IPS-15b (cell line): ENCODE data around the gene SMARCAD1.

Experiments
- H3K27me3 ChIP-seq: one replicate; pipeline ENCODE4 v1.6.1; 2013; ENCODE audit warnings: low read length; ENCODE audit not compliant: control insufficient read depth, insufficient read depth
- H3K36me3 ChIP-seq: one replicate; pipeline ENCODE4 v1.6.1; 2013; ENCODE audit warnings: low read length; ENCODE audit not compliant: control insufficient read depth, insufficient read depth
- H3K4me1 ChIP-seq: one replicate; pipeline ENCODE4 v1.6.1; 2013; ENCODE audit warnings: mild to moderate bottlenecking, low read length; ENCODE audit not compliant: control insufficient read depth, insufficient read depth
- H3K4me3 ChIP-seq: one replicate; pipeline ENCODE4 v1.5.1; 2013; ENCODE audit warnings: low read depth, low read length
- H3K9ac ChIP-seq: one replicate; pipeline ENCODE4 v1.6.1; 2013; ENCODE audit warnings: low read depth, mild to moderate bottlenecking, low read length
- H3K9me3 ChIP-seq: one replicate; pipeline ENCODE4 v1.6.1; 2013; ENCODE audit warnings: mild to moderate bottlenecking, low read length; ENCODE audit not compliant: control insufficient read depth, insufficient read depth

Gene SMARCAD1

DNA sequence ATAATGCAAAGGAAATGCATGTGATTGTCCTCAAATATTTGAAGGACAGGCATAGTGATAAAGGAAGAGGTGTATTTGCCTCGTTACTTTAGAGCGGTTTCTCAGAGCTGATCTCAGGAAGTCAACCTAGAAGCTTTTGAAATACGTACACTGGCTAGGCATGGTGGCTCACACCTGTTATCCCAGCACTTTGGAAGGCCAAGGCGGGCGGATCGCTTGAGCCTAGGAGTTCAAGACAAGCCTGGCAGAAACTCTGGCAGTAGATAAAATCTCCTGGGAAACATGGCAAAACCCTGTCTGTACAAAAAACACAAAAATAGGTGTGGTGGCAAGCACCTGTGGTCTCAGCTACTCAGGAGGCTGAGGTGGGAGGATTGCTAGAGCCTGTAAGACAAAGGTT, 24.9 kb downstream of the SMARCAD1 start:
- Histone ChIP-seq H3K9me3 (no peaks in the 10 kb centered on the region), H3K4me1 (no peaks in the 10 kb centered on the region), H3K27me3 (no peaks in the 10 kb centered on the region), H3K9ac (no peak overlapping the region), H3K4me3 (no peak overlapping the region), H3K36me3 (no peaks in the 10 kb centered on the region)

- Histone ChIP-seq H3K9ac (no peak overlapping the region), H3K27me3 (no peaks in the 10 kb centered on the region), H3K9me3 (no peaks in the 10 kb centered on the region), H3K36me3 (peaks cover 9% of the 10 kb centered on the region), H3K4me1 (no peaks in the 10 kb centered on the region), H3K4me3 (no peak overlapping the region)
Measured at GRCh38 chr4:94235825-94236224, 28.2 kb downstream of the SMARCAD1 start.

DNA sequence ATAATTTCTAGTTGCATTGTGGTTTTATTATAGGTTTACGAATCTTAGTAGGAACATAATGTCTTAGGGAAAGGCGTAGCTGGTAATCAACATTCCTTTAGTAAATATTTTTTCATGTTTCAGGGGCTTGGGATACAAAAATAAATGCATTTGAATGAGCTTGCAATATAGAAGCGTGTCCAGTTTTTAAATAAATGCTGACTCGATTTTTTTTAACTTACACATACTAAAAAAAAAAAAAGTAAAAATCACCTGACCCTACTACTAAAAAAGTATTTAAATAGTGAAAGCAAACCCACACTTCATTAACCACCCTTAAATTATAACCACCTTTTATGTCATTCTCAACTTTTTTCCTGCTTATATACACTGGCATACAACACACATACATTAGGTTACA, 29.6 kb downstream of the SMARCAD1 start:
- H3K36me3 ChIP-seq: peaks cover 11% of the 10 kb centered on the region
- H3K27me3 ChIP-seq: no peaks in the 10 kb centered on the region
- no peaks in the 10 kb centered on the region for H3K4me1 ChIP-seq
- H3K9me3 ChIP-seq: no peaks in the 10 kb centered on the region
- no peak overlapping the region for H3K9ac ChIP-seq
- no peak overlapping the region for H3K4me3 ChIP-seq

DNA sequence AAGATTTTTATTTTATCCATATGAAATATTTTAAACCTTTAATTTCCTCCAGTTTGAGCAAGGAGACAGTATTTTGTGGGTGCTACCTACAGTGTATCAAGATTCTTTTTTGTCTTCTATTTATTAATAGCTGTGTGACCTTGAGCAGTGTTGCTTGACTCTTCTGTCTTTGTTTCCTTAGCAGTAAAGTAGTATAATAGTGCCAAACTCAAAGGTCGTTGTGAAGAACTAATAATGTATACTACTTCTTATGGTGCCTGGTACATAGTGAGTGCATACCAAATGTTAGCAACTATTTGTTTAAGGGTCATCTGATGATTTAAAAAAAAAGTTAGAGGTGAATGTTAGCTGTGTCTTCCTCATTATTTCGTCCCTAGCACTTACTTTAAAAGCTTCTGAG, 30.5 kb downstream of the SMARCAD1 start:
- Histone ChIP-seq H3K27me3 (no peaks in the 10 kb centered on the region), H3K9ac (no peak overlapping the region), H3K9me3 (no peaks in the 10 kb centered on the region), H3K4me1 (no peaks in the 10 kb centered on the region), H3K36me3 (peaks cover 11% of the 10 kb centered on the region), H3K4me3 (no peak overlapping the region)

DNA sequence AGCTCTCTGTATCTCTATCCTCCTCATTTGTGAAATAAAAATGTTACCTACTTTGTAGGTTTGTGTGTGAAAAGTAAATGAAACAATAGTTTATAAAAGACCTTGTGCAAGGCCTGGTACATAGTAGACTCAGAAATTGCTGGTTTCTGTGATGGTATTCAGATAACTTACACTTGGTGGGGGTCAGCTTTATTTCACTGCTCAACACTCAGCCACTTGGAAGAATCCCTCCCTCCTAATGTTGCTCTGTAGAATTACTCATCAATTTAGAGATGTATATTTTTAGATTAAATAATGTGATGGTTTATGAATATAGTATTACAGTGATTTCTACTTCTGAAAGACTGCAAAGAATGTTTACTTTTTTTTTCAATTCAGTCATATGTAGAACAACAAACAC, 32.7 kb downstream of the SMARCAD1 start:
- no peaks in the 10 kb centered on the region for H3K4me1 ChIP-seq
- peaks cover 14% of the 10 kb centered on the region for H3K36me3 ChIP-seq
- H3K27me3 ChIP-seq: no peaks in the 10 kb centered on the region
- H3K9me3 ChIP-seq: no peaks in the 10 kb centered on the region
- H3K9ac ChIP-seq: no peak overlapping the region
- H3K4me3 ChIP-seq: no peak overlapping the region

- Histone ChIP-seq H3K9ac (no peak overlapping the region), H3K36me3 (peaks cover 14% of the 10 kb centered on the region), H3K4me3 (no peak overlapping the region), H3K9me3 (no peaks in the 10 kb centered on the region), H3K4me1 (no peaks in the 10 kb centered on the region), H3K27me3 (no peaks in the 10 kb centered on the region)
Measured at GRCh38 chr4:94244087-94244828, 36.6 kb downstream of the SMARCAD1 start.

DNA sequence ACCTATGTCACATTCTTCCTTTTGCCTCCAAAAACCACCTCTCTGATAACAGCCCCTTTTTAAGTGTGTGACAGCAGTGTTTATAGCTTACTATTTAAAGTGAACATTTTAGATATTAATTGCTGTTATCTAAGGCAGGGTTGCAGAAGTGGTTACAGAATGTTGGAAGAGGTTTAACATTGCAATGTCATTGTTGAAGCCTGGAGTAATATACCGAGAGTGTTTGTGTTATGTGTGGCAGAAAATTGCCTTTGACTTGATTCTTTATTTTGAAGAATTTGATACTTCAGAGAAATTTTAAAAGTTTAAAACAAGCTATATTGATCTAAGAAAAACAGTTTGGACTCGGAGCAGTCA, 37.1 kb downstream of the SMARCAD1 start:
- H3K9me3 ChIP-seq: no peaks in the 10 kb centered on the region
- H3K36me3 ChIP-seq: peaks cover 14% of the 10 kb centered on the region
- H3K9ac ChIP-seq: no peak overlapping the region
- no peaks in the 10 kb centered on the region for H3K4me1 ChIP-seq
- no peaks in the 10 kb centered on the region for H3K27me3 ChIP-seq
- no peak overlapping the region for H3K4me3 ChIP-seq

DNA sequence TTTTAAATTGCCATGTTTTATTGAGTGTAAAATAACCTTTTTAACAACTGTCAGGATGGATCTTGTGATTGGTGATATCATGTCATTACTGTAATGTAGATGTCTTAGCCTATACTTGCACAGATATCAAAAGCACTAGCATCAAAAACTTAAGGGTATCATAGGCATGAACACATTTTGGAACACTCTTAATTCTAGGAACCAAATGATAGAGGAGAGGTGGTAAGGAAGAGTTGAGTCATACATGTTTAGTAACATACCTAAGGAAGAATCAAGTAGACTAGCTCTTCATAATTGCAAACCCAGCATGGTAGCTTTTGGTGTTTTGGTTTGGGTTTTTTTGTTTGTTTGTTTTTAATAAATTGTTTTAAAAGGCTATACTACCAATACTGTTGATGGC, 43.4 kb downstream of the SMARCAD1 start:
- Histone ChIP-seq H3K27me3 (no peaks in the 10 kb centered on the region), H3K9ac (no peak overlapping the region), H3K4me1 (no peaks in the 10 kb centered on the region), H3K4me3 (no peak overlapping the region), H3K9me3 (no peaks in the 10 kb centered on the region), H3K36me3 (no peaks in the 10 kb centered on the region)

DNA sequence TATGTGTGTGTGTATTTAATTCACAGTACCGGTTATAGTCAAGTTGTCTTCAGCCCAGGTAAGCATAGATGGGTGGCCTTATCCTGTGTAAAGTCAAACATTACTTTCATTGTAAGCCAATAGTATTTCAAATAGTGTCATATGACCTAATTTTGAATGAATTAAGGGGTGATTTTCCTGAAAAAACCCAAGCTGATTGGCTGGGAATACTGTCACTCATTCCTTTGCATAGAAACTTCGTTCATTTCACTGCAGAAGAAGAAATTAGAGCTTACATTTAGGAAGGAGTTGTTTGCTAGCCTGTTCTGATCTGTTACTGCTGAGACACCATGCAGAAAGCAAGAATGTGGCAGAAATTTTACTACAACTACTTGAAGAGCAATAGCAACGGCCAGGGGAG, 45.4 kb downstream of the SMARCAD1 start:
- H3K4me1 ChIP-seq: no peaks in the 10 kb centered on the region
- H3K27me3 ChIP-seq: no peaks in the 10 kb centered on the region
- H3K4me3 ChIP-seq: no peak overlapping the region
- no peak overlapping the region for H3K9ac ChIP-seq
- no peaks in the 10 kb centered on the region for H3K36me3 ChIP-seq
- no peaks in the 10 kb centered on the region for H3K9me3 ChIP-seq

DNA sequence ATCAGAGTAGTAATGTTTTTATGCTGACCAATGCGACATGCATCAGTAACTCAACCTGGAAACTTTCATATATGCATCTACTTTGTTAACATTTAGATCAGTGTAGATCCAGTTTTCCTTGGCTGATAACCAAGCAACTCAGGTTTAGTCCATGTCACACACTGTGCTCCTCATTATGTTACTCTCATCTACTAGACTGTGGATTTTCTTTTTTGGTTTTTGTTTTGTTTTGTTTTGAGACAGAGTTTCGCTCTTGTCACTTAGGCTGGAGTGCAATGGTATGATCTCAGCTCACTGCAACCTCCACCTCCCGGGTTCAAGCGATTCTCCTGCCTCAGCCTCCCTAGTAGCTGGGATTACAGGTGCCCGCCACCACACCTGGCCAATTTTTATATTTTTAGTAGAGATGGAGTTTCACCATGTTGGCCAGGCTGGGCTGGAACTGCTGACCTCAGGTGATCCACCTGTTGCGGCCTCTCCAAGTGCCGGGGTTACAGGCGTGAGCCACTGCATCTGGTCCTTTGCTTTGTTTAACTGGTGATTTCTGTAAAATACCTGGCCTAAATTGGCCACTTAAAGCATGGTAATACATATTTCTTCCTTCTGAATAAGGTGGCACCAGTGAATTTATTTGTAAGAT, 48.6 kb downstream of the SMARCAD1 start:
- no peaks in the 10 kb centered on the region for H3K27me3 ChIP-seq
- H3K36me3 ChIP-seq: no peaks in the 10 kb centered on the region
- H3K4me3 ChIP-seq: no peak overlapping the region
- no peak overlapping the region for H3K9ac ChIP-seq
- no peaks in the 10 kb centered on the region for H3K9me3 ChIP-seq
- no peaks in the 10 kb centered on the region for H3K4me1 ChIP-seq

DNA sequence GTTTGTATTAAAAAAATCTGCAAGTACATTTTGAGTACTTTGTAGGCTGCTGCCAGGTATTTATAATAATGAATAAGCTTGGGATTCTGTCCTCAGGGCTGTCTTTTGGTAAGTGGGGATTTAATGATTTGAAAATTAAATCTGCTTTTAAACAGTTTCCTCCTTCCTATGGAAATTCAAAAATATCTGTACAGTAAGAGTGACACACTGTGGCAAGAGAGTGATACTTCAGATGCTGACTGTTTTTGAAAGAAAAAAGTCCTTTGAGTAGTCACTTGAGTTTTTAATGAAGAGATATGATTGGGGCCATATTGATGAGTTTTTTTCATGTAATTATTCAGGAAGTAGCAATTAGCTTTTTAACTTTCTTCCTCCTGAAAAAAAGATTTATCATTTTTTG, 49.2 kb downstream of the SMARCAD1 start:
- Histone ChIP-seq H3K4me3 (no peak overlapping the region), H3K4me1 (no peaks in the 10 kb centered on the region), H3K27me3 (no peaks in the 10 kb centered on the region), H3K9me3 (no peaks in the 10 kb centered on the region), H3K9ac (no peak overlapping the region), H3K36me3 (no peaks in the 10 kb centered on the region)

- no peak overlapping the region for H3K9ac ChIP-seq
- H3K9me3 ChIP-seq: no peaks in the 10 kb centered on the region
- H3K4me1 ChIP-seq: no peaks in the 10 kb centered on the region
- H3K27me3 ChIP-seq: no peaks in the 10 kb centered on the region
- no peaks in the 10 kb centered on the region for H3K36me3 ChIP-seq
- H3K4me3 ChIP-seq: no peak overlapping the region
Measured at GRCh38 chr4:94262163-94263016, 54.7 kb downstream of the SMARCAD1 start.
